IgD-negative memory B cell (primary cell): ENCODE data around the gene ACSS2. TPM values are rescaled to one million over a fixed set of nuclear protein-coding genes. Genes with fewer than 3 reads are reported as not detected.
"Not testable (repeated sequence)": the region's sequence is repeated elsewhere in the genome, so short reads cannot be mapped to it uniquely, and the experiment has no call there.

Experiments
- H3K27ac Mint-ChIP-seq, 3 donors: one replicate each; pipeline ENCODE4 v1.8.0; 2020 to 2022; ENCODE audit warnings: mild to moderate bottlenecking in 3 of 3, mixed read lengths in 3 of 3, moderate library complexity in 1 of 3
- H3K27me3 Mint-ChIP-seq: one replicate; pipeline ENCODE4 v1.8.0; 2021; ENCODE audit warnings: mixed read lengths
- H3K36me3 Mint-ChIP-seq: one replicate; pipeline ENCODE4 v1.8.0; 2020; ENCODE audit warnings: mild to moderate bottlenecking, mixed read lengths
- H3K4me1 Mint-ChIP-seq, 3 donors: one replicate each; pipeline ENCODE4 v1.8.0; 2020 to 2022; ENCODE audit warnings: mixed read lengths in 3 of 3, mild to moderate bottlenecking in 1 of 3
- H3K4me3 Mint-ChIP-seq, 4 donors: one replicate each; pipeline ENCODE4 v1.8.0; 2020 to 2022; ENCODE audit warnings: mild to moderate bottlenecking in 4 of 4, mixed read lengths in 4 of 4, moderate library complexity in 3 of 4
- H3K9me3 Mint-ChIP-seq, 3 donors: one replicate each; pipeline ENCODE4 v1.8.0; 2020 to 2021; ENCODE audit warnings: mixed read lengths in 3 of 3, mild to moderate bottlenecking in 1 of 3
- polyA plus RNA-seq: library from polyadenylated mRNA; unstranded; fragments of 300-500 nt; fragmentation: Illumina TruSeq; gene quantifications from one replicate; pipeline ENCODE4 v1.2.3, GENCODE V29; 2021

Gene ACSS2
- polyA plus RNA-seq, 1 donor from 2014 or later, result 4.2 TPM

DNA sequence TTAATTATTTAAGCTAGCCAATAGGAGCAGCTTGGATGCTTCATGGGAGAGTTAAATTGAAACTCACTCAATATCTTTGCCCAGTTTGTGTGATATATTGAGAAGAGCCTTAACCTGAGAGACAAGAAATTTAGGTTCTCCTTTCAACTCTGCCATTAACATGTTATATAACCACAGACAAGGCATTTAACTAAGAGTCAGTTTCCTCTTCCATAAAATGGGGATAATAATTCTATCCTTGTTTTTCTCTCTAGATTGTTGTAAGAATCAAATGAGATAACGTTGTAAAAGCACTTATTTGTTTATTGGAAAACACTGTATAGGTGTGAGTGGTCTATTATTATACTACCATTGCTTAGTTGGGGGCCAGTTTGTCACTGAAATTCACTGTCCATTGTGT lies 7.8 kb downstream of the ACSS2 start:
- Mint-ChIP-seq H3K4me3 (no peak overlapping the region), H3K4me1 (peaks cover 0 to 1% (median 0%) of the 10 kb centered on the region in 3 donors), H3K27ac (no peak overlapping the region), H3K9me3 (no peaks in the 10 kb centered on the region), H3K36me3 (no peaks in the 10 kb centered on the region), H3K27me3 (peaks cover under 1% of the 10 kb centered on the region)

DNA sequence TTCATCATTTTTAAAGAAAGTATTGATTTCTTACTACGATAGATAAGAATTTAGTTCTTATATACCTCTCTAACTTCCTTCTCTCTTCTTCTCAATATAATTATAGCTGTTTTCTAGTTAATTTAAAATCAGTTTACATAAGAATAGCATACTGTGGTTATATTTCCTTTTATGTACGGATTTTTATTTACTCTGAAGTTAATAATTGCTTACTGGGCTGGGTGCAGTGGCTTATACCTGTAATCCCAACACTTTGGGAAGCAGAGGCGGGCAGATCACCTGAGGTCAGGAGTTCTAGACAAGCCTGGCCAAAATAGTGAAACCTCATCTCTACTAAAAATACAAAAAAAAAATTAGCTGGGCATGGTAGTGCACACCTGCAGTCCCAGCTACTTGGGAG lies 9.7 kb downstream of the ACSS2 start:
- Mint-ChIP-seq H3K4me3 (no peak overlapping the region), H3K36me3 (peaks cover 5% of the 10 kb centered on the region), H3K4me1 (peaks cover 0 to 2% (median 1%) of the 10 kb centered on the region in 3 donors), H3K27me3 (peaks cover 1% of the 10 kb centered on the region), H3K9me3 (peaks cover 0 to 1% (median 0%) of the 10 kb centered on the region in 3 donors), H3K27ac (no peak overlapping the region)

GRCh38 chr20:34887023-34887422 lies 10.6 kb downstream of the ACSS2 start:
- H3K36me3 Mint-ChIP-seq, result peaks cover 6% of the 10 kb centered on the region
- peaks cover 0 to 4% (median 1%) of the 10 kb centered on the region in 3 donors for H3K4me1 Mint-ChIP-seq
- H3K4me3 Mint-ChIP-seq, result no peak overlapping the region
- H3K27ac Mint-ChIP-seq, result no peak overlapping the region
- peaks cover 1% of the 10 kb centered on the region for H3K27me3 Mint-ChIP-seq
- peaks cover 0 to 1% (median 0%) of the 10 kb centered on the region in 3 donors for H3K9me3 Mint-ChIP-seq

GRCh38 chr20:34888468-34888867 lies 12.1 kb downstream of the ACSS2 start:
- H3K27me3 Mint-ChIP-seq, result peaks cover 1% of the 10 kb centered on the region
- no peak overlapping the region for H3K27ac Mint-ChIP-seq
- peaks cover 0 to 1% (median 0%) of the 10 kb centered on the region in 3 donors for H3K9me3 Mint-ChIP-seq
- H3K4me3 Mint-ChIP-seq, result no peak overlapping the region
- H3K4me1 Mint-ChIP-seq, result peaks cover 0 to 4% (median 3%) of the 10 kb centered on the region in 3 donors
- peaks cover 6% of the 10 kb centered on the region for H3K36me3 Mint-ChIP-seq

DNA sequence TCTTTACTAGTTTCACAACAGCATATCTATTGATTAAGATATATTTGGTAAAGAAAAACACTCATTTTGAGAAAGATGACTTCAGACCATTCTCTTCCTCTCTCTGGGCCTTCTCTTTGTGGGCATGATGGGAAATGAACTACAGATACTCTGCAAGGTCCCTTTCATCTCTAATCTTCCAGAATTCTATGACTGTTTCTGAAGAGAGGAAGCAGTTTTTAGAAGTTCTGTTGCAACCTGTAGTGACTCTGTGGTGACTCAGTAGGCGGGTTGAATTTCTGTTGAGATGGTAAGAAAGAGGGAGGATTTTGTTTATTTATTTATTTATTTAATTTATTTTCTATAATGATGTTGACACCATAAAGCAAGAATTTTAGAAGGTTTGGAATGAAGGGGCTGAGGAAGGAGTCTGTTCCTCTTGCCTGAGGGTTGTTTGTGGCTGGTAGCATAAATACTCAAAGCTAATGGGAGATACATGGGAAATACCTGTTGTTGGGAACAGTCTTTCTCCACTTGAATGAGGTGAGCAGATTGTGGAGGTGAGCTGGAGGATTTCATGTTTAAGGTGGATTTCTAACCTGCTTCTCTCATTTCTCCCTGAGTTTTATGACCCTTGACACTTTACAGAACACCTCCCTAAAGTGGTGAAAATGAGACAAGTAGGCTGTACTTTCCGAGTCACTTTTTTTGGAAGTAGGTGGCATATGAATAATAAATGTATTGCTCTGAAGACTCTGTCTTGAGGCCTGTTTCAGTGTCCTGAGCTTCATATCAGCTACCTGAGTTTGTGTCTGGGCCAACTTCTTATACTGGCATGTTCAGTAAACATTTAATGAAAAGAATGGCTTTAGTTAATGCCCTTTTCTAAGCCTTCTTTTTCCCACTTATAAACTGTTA lies 15.0 kb downstream of the ACSS2 start:
- Mint-ChIP-seq H3K9me3 (peaks cover 0 to 1% (median 0%) of the 10 kb centered on the region in 3 donors), H3K4me1 (peaks cover 0 to 4% (median 3%) of the 10 kb centered on the region in 3 donors), H3K36me3 (peaks cover 6% of the 10 kb centered on the region), H3K27ac (no peak overlapping the region), H3K27me3 (peaks cover 1% of the 10 kb centered on the region), H3K4me3 (no peak overlapping the region)

- Mint-ChIP-seq H3K27ac (peak overlapping the region in 1 of 3 donors; percentile 89), H3K4me1 (peaks cover 0 to 4% (median 3%) of the 10 kb centered on the region in 3 donors), H3K9me3 (peaks cover 0 to 1% (median 0%) of the 10 kb centered on the region in 3 donors), H3K36me3 (peaks cover 6% of the 10 kb centered on the region), H3K27me3 (peaks cover 1% of the 10 kb centered on the region), H3K4me3 (no peak overlapping the region)
These were observed 16.3 kb downstream of the ACSS2 start for GRCh38 chr20:34892671-34893070.

GRCh38 chr20:34894723-34895122 lies 18.3 kb downstream of the ACSS2 start:
- Mint-ChIP-seq H3K4me1 (peaks cover 0 to 4% (median 2%) of the 10 kb centered on the region in 3 donors), H3K27me3 (peaks cover 1% of the 10 kb centered on the region), H3K36me3 (peaks cover 5% of the 10 kb centered on the region), H3K9me3 (no peaks in the 10 kb centered on the region), H3K27ac (no peak overlapping the region), H3K4me3 (no peak overlapping the region)

GRCh38 chr20:34895465-34895864 lies 19.1 kb downstream of the ACSS2 start:
- no peak overlapping the region for H3K4me3 Mint-ChIP-seq
- H3K27ac Mint-ChIP-seq, result no peak overlapping the region
- peaks cover 0 to 4% (median 2%) of the 10 kb centered on the region in 3 donors for H3K4me1 Mint-ChIP-seq
- no peaks in the 10 kb centered on the region for H3K27me3 Mint-ChIP-seq
- no peaks in the 10 kb centered on the region for H3K9me3 Mint-ChIP-seq
- peaks cover 4% of the 10 kb centered on the region for H3K36me3 Mint-ChIP-seq

DNA sequence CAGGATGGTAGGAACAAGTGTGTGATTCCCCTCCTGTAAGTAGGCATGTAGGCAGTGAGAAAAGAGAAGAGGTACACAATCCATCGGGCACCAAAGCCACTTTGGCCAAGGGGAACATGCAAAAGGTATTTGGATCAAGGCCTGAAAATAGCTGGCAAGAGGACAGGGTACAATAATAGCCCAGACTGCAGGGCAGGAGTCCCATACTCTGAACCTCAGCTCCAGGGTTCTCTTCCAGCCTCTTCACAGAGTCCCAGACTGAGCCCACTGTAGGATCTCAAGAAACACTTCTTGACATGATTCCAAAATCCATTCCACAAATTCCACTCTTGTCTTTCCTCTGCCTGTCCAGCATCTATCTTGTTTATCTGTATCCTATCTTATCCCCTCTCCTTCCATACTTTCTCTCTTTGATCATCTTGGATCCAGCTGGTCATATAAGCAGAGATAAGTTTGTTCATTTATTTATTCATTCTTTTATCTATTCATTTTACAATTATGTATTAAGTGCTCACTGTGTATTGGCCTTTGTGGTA lies 19.7 kb downstream of the ACSS2 start:
- H3K4me3 Mint-ChIP-seq, result no peak overlapping the region
- H3K27me3 Mint-ChIP-seq, result no peaks in the 10 kb centered on the region
- H3K4me1 Mint-ChIP-seq, result peaks cover 0 to 2% (median under 1%) of the 10 kb centered on the region in 3 donors
- no peak overlapping the region for H3K27ac Mint-ChIP-seq
- peaks cover 1% of the 10 kb centered on the region for H3K36me3 Mint-ChIP-seq
- H3K9me3 Mint-ChIP-seq, result no peaks in the 10 kb centered on the region

DNA sequence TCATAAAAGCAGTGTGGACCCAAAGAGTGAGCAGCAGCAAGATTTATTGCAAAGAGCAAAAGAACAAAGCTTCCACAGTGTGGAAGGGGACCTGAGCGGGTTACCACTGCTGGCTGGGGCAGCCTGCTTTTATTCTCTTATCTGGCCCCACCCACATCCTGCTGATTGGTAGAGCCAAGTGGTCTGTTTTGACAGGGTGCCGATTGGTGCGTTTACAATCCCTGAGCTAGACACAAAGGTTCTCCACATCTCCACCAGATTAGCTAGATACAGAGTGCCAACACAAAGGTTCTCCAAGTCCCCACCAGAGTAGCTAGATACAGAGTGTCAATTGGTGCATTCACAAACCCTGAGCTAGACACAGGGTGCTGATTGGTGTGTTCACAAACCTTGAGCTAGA lies 21.7 kb downstream of the ACSS2 start:
- not testable (repeated sequence) for H3K9me3 Mint-ChIP-seq, H3K27me3 Mint-ChIP-seq, H3K36me3 Mint-ChIP-seq, H3K4me3 Mint-ChIP-seq, H3K27ac Mint-ChIP-seq, H3K4me1 Mint-ChIP-seq

DNA sequence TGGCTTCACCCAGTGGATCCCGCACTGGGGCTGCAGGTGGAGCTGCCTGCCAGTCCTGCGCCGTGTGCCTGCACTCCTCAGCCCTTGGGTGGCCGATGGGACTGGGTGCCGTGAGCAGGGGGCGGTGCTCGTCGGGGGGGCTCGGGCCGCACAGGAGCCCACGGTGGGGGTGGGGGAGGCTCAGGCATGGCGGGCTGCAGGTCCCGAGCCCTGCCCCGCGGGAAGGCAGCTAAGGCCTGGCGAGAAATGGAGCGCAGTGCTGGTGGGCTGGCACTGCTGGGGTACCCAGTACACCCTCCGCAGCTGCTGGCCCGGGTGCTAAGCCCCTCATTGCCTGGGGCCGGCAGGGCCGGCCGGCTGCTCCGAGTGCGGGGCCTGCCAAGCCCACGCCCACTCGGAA lies 22.3 kb downstream of the ACSS2 start:
- H3K4me3 Mint-ChIP-seq, H3K27me3 Mint-ChIP-seq, H3K9me3 Mint-ChIP-seq, H3K27ac Mint-ChIP-seq, H3K4me1 Mint-ChIP-seq, H3K36me3 Mint-ChIP-seq: not testable (repeated sequence)

- H3K36me3 Mint-ChIP-seq, result peaks cover 3% of the 10 kb centered on the region
- no peaks in the 10 kb centered on the region for H3K9me3 Mint-ChIP-seq
- no peak overlapping the region for H3K4me3 Mint-ChIP-seq
- H3K4me1 Mint-ChIP-seq, result no peaks in the 10 kb centered on the region
- H3K27ac Mint-ChIP-seq, result no peak overlapping the region
- H3K27me3 Mint-ChIP-seq, result no peaks in the 10 kb centered on the region
These were observed 27.8 kb downstream of the ACSS2 start for GRCh38 chr20:34904202-34904621.

DNA sequence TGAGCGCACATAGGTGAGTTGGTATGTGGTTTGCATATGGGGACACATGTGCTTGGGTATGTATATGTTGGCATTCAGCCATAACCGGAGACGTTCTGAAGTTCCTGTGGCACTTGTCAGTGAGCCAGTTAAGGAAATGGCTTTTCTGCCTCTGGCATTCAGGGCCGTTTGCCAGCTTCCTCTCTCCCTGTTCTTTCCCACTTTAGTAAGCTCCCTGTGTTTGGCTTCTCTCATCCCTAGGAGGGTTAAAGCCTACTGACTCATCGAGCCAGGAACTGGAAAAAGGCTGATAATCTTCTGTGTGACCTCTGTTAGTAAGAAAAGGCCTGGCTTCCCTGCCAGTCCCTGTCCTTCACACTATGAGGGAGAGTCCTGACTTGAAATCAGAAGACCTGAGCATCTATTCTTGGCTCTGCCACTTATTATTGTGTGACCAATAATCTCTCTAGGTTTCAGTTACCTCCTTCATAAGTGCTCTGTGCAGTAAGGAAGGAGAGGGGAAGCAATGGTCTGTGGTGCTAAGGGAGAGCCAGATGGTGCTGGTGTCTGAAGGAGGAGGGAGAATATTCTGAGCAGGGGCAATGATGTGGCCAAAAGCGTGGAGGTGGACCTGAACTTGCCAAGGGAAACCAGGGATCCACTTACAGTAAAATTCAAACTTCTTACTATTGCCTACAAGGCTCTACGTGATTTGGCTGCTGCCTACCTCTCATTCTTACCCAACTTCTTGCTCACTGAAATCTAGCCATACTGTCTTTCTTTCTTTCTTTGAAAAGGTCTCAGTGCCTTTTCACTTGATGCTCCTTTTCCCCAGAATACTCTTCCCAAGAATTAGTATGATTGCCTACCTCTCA lies 31.4 kb downstream of the ACSS2 start:
- H3K27ac Mint-ChIP-seq, result no peak overlapping the region
- no peak overlapping the region for H3K4me3 Mint-ChIP-seq
- no peaks in the 10 kb centered on the region for H3K27me3 Mint-ChIP-seq
- H3K9me3 Mint-ChIP-seq, result no peaks in the 10 kb centered on the region
- H3K4me1 Mint-ChIP-seq, result no peaks in the 10 kb centered on the region
- no peaks in the 10 kb centered on the region for H3K36me3 Mint-ChIP-seq

DNA sequence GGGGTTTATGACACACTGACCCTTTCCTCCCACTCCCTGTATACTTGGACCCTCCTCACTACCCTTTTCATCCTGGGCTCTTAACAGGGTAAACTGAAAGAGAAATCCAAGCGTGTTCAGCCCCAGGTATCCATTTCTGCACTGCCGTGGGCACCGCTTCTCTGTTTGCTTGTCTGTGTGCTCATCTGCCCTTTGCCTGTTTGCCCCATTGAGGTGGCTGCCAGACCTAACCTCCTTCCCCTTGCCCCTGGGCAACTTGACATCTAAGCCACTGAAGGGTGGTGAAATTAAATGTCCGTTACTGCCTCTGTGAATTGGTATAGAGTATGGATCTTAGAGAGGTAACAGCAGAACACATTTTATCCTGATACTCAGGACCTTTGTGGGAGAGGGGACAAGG lies 38.7 kb downstream of the ACSS2 start:
- no peak overlapping the region for H3K4me3 Mint-ChIP-seq
- H3K36me3 Mint-ChIP-seq, result no peaks in the 10 kb centered on the region
- peaks cover 0 to 2% (median 0%) of the 10 kb centered on the region in 3 donors for H3K9me3 Mint-ChIP-seq
- H3K27ac Mint-ChIP-seq, result no peak overlapping the region
- H3K4me1 Mint-ChIP-seq, result peaks cover 0 to 3% (median 0%) of the 10 kb centered on the region in 3 donors
- no peaks in the 10 kb centered on the region for H3K27me3 Mint-ChIP-seq
